Activated CD8-positive, alpha-beta T cell treated with anti-CD3 and anti-CD28 coated beads for 36 hours (primary cell): Measurements from ENCODE around the gene TOLLIP. TPM values are rescaled to one million over a fixed set of nuclear protein-coding genes. Genes with fewer than 3 reads are reported as not detected.
"Not testable (repeated sequence)": the region's sequence is repeated elsewhere in the genome, so short reads cannot be mapped to it uniquely, and the experiment has no call there.

Experiments used
- ATAC-seq: fragments of 200-7000 bp; cut with Tn5 transposase; one replicate; pipeline ENCODE4 v1.10.0; 2021; ENCODE audit warnings: mild to moderate bottlenecking, moderate library complexity
- CTCF ChIA-PET: fragments of 350-600 bp; sonication (Branson Sonifier 250); formaldehyde crosslinking; loops from one replicate; lab custom pipeline; 2021; ENCODE audit warnings: antibody characterized with exemption; lab: Charles Lee
- POLR2A ChIA-PET: fragments of 350-600 bp; sonication (Branson Sonifier 250); formaldehyde crosslinking; loops from one replicate; lab custom pipeline; 2021; ENCODE audit warnings: antibody characterized with exemption; lab: Charles Lee
- DNase-seq: peaks from one replicate; pipeline ENCODE4 v3.0.0-alpha.2; 2020
- H3K27ac Mint-ChIP-seq: one replicate; pipeline ENCODE4 v1.8.0; 2021; ENCODE audit warnings: mild to moderate bottlenecking, mixed read lengths
- H3K27me3 Mint-ChIP-seq: one replicate; pipeline ENCODE4 v1.8.0; 2021; ENCODE audit warnings: mixed read lengths
- H3K36me3 Mint-ChIP-seq: one replicate; pipeline ENCODE4 v1.8.0; 2021; ENCODE audit warnings: low read depth, mixed read lengths
- H3K4me1 Mint-ChIP-seq: one replicate; pipeline ENCODE4 v1.8.0; 2021; ENCODE audit warnings: low read depth, mixed read lengths
- H3K4me3 Mint-ChIP-seq: one replicate; pipeline ENCODE4 v1.8.0; 2021; ENCODE audit warnings: mild to moderate bottlenecking, moderate library complexity, mixed read lengths
- H3K9me3 Mint-ChIP-seq: one replicate; pipeline ENCODE4 v1.8.0; 2021; ENCODE audit warnings: mixed read lengths
- intact Hi-C: fragments of 100-400 bp; cut with micrococcal nuclease; formaldehyde crosslinking; loops from one replicate; pipeline ENCODE4 v1.10.0; 2022
- total RNA-seq, 2 experiments: library from RNA; stranded (reverse); gene quantifications; one replicate each; pipeline ENCODE4 v1.2.3, GENCODE V29; 2021
- TF ChIP-seq, protein P1 (sequence below): fragments of 200-600 bp; IDR thresholded peaks from one replicate; pipeline ENCODE4 v1.8.0; 2022; ENCODE audit warnings: antibody characterized with exemption, mild to moderate bottlenecking

TOLLIP gene
- total RNA-seq, 2 experiments from 2014 or later: 32.4 to 33.1 TPM

DNA sequence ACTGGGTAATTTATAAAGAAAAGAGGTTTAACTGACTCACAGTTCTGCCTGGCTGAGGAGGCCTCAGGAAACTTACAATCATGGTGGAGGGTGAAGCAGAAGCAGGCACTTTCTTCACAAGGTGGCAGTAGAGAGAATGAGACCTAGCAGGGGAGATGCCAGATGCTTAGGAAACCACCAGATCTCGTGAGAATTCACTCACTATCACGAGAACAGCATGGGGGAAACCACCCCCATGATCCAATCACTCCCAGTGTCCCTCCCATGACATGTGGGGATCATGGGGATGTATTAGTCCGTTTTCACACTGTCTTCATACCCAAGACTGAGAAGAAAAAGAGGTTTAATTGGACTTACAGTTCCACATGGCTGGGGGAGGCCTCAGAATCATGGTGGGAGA is 45.0 kb downstream of the TOLLIP start:
- TF ChIP-seq, protein P1, sequence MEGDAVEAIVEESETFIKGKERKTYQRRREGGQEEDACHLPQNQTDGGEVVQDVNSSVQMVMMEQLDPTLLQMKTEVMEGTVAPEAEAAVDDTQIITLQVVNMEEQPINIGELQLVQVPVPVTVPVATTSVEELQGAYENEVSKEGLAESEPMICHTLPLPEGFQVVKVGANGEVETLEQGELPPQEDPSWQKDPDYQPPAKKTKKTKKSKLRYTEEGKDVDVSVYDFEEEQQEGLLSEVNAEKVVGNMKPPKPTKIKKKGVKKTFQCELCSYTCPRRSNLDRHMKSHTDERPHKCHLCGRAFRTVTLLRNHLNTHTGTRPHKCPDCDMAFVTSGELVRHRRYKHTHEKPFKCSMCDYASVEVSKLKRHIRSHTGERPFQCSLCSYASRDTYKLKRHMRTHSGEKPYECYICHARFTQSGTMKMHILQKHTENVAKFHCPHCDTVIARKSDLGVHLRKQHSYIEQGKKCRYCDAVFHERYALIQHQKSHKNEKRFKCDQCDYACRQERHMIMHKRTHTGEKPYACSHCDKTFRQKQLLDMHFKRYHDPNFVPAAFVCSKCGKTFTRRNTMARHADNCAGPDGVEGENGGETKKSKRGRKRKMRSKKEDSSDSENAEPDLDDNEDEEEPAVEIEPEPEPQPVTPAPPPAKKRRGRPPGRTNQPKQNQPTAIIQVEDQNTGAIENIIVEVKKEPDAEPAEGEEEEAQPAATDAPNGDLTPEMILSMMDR: peak; percentile 52
- peak overlapping the region; percentile 80 for H3K27ac Mint-ChIP-seq
- H3K36me3 Mint-ChIP-seq, intact Hi-C loops, POLR2A ChIA-PET, H3K27me3 Mint-ChIP-seq, CTCF ChIA-PET, H3K4me3 Mint-ChIP-seq: not testable (repeated sequence)
- H3K4me1 Mint-ChIP-seq: peaks cover 19% of the 10 kb centered on the region
- H3K9me3 Mint-ChIP-seq: peaks cover 11% of the 10 kb centered on the region
- ATAC-seq (peak; percentile 50), DNase-seq (peak; percentile 68)

DNA sequence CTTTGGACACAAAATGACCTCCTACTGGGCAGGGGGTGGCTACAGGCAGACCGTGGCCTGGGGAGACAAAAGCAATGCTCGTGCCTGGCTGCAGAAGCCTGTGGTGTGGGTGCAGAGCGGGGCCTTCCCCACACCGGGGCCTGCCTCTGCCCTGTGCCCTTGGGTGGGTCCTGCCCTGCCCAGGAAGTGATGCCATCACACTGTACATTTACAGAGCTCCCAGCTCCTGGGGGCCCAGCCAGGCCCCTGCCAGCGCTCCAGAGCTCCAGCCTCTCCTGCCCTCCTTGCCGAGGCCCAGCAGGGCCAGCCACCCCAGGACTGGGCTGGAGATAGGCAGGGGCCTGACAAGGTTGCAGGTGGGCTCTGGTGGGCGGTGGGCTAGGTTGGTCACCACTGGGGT is 46.4 kb downstream of the TOLLIP start:
- DNase-seq (peak; percentile 45), ATAC-seq (peak; percentile 52)
- Mint-ChIP-seq H3K4me1 (peaks cover 19% of the 10 kb centered on the region), H3K36me3 (peaks cover 8% of the 10 kb centered on the region), H3K4me3 (peak overlapping the region; percentile 72), H3K9me3 (peaks cover 11% of the 10 kb centered on the region), H3K27ac (peak overlapping the region; percentile 95), H3K27me3 (no peaks in the 10 kb centered on the region)
- ChIA-PET POLR2A (interaction anchor here (1.0 to 1.7 kb wide), 5 partner anchors 8 to 241 kb away, joined by 3 to 9 read pairs (median 4); partner anchors contain the start of gene TOLLIP), CTCF (interaction anchor here (0.7 to 1.2 kb wide), 3 partner anchors 14 to 48 kb away, joined by 3 to 4 read pairs (median 3); no protein-coding TSS in a partner anchor)
- TF ChIP-seq, protein P1: no peak
- intact Hi-C loops: no loop called here

DNA sequence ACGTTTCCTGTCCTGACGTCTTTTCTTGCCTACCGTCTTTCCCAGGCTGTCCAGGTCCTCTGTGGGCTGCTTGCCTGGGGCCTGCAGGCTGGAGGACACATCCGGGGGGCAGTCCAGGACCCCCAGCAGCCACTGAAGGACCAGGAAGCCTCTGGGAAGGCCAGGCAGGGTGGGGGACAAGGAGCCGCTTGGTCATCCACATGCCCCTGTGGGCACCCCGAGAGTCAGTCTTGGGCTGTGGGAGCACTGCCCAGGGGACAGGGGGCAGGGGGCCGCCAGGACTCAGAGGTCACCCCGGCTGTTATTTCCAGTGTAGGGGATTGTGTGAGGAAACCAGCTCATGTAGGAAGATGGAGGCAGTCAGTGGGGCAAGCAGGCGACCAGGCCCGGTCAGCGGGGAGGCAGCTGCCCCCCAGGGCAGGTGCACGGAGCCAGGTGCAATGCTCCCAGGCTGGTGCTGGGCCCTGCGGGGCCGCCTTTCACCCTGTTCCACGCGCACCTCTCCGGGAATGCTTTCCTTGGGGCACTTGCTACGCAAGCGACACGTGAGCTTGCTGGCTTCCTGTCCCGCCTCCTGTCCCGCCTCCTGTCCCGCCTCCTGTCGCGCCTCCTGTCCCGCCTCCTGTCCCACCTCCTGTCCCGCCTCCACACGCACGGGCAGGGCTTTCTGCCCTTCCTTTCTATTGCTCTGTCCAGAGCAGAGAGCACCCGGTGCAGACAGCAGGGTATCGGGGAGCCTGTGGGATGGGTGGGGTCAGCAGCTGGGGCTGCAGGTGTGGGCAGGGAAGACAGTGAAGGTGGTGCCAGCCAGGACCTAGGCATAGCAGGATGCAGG is 47.0 kb downstream of the TOLLIP start:
- Mint-ChIP-seq H3K9me3 (peaks cover 11% of the 10 kb centered on the region), H3K4me3 (peak overlapping the region; percentile 72), H3K27ac (peak overlapping the region; percentile 95), H3K4me1 (peaks cover 19% of the 10 kb centered on the region), H3K27me3 (no peaks in the 10 kb centered on the region), H3K36me3 (peaks cover 8% of the 10 kb centered on the region)
- CTCF ChIA-PET: interaction anchor here (0.7 to 1.2 kb wide), 3 partner anchors 15 to 49 kb away, joined by 3 to 4 read pairs (median 3); no protein-coding TSS in a partner anchor
- TF ChIP-seq, protein P1: no peak
- peak; percentile 95 for DNase-seq
- POLR2A ChIA-PET: interaction anchor here (0.7 to 1.7 kb wide), 7 partner anchors 9 to 265 kb away, joined by 3 to 9 read pairs (median 4); partner anchors contain the start of gene TOLLIP
- intact Hi-C loops: no loop called here
- peak; percentile 88 for ATAC-seq

DNA sequence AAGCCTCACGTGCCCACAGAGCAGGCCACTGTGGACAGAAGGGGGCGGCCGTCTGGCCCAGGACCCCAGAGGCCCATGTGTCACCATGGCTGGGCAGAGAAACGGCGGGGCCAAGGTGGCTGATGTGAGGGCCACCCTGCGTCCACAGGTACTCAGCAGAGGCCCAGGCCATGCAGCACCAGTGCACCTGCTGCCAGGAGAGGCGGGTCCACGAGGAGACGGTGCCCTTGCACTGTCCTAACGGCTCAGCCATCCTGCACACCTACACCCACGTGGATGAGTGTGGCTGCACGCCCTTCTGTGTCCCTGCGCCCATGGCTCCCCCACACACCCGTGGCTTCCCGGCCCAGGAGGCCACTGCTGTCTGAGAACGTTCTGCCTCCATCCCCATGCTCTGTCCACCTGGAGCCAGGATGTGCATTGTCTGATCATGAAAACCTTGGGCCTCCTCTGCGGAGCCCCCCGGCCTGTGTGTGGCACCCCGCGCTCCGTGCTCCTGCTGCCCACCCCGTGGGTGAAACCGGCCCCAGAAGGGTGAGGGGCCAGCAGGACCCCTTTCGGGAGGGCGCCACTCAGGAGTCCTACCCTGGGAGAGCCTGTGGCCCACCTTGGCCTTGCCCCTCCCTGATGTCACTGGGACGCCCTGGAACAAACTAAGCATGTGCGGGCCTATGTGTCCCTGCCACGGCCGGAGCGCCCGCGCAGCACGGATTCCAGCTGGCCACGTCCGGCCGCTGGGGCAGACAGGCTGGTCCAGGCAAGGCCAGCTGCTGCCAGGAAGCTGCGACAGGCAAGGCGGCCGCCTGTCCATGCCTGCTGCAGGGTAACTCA is 48.0 kb downstream of the TOLLIP start:
- DNase-seq (no peak), ATAC-seq (no peak)
- Mint-ChIP-seq H3K27me3 (no peaks in the 10 kb centered on the region), H3K9me3 (peaks cover 11% of the 10 kb centered on the region), H3K4me3 (peak overlapping the region; percentile 72), H3K27ac (peak overlapping the region; percentile 95), H3K36me3 (peaks cover 8% of the 10 kb centered on the region), H3K4me1 (peaks cover 19% of the 10 kb centered on the region)
- intact Hi-C loops: no loop called here
- ChIA-PET CTCF (no interaction called here), POLR2A (interaction anchor here (1.0 to 1.7 kb wide), 3 partner anchors 8 to 48 kb away, joined by 3 to 9 read pairs (median 5); partner anchors contain the start of gene TOLLIP)
- TF ChIP-seq, protein P1: no peak
